Measurements from ENCODE around the gene C13orf46.

Gene C13orf46

GRCh38 chr13:113938246-113938645 lies 35.6 kb downstream of the C13orf46 start:
- Histone ChIP-seq H3K27me3 (ENCODE audit: insufficient read depth, poor library complexity, severe bottlenecking) (peaks cover 42% of the 10 kb centered on the region), H3K4me3 (replicated peaks; ENCODE audit: insufficient read depth, low read length) (no peak overlapping the region), H3K27ac (replicated peaks) (no peak overlapping the region)
- no peak for DNase-seq (ENCODE audit: low read depth in 1 of 2, low spot score in 1 of 2)
- TF ChIP-seq, protein P1, sequence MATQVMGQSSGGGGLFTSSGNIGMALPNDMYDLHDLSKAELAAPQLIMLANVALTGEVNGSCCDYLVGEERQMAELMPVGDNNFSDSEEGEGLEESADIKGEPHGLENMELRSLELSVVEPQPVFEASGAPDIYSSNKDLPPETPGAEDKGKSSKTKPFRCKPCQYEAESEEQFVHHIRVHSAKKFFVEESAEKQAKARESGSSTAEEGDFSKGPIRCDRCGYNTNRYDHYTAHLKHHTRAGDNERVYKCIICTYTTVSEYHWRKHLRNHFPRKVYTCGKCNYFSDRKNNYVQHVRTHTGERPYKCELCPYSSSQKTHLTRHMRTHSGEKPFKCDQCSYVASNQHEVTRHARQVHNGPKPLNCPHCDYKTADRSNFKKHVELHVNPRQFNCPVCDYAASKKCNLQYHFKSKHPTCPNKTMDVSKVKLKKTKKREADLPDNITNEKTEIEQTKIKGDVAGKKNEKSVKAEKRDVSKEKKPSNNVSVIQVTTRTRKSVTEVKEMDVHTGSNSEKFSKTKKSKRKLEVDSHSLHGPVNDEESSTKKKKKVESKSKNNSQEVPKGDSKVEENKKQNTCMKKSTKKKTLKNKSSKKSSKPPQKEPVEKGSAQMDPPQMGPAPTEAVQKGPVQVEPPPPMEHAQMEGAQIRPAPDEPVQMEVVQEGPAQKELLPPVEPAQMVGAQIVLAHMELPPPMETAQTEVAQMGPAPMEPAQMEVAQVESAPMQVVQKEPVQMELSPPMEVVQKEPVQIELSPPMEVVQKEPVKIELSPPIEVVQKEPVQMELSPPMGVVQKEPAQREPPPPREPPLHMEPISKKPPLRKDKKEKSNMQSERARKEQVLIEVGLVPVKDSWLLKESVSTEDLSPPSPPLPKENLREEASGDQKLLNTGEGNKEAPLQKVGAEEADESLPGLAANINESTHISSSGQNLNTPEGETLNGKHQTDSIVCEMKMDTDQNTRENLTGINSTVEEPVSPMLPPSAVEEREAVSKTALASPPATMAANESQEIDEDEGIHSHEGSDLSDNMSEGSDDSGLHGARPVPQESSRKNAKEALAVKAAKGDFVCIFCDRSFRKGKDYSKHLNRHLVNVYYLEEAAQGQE (IDR thresholded peaks at IDR 0.05; ENCODE audit: insufficient replicate concordance, low read depth), result no peak
- TF ChIP-seq SPI1 (IDR thresholded peaks at IDR 0.05; ENCODE audit: borderline replicate concordance, low read depth) (no peak), GABPA (IDR thresholded peaks at IDR 0.05; ENCODE audit: low read depth) (no peak), POLR2AphosphoS5 (IDR thresholded peaks at IDR 0.05; ENCODE audit: low read depth) (no peak)
- TF ChIP-seq, protein P2, sequence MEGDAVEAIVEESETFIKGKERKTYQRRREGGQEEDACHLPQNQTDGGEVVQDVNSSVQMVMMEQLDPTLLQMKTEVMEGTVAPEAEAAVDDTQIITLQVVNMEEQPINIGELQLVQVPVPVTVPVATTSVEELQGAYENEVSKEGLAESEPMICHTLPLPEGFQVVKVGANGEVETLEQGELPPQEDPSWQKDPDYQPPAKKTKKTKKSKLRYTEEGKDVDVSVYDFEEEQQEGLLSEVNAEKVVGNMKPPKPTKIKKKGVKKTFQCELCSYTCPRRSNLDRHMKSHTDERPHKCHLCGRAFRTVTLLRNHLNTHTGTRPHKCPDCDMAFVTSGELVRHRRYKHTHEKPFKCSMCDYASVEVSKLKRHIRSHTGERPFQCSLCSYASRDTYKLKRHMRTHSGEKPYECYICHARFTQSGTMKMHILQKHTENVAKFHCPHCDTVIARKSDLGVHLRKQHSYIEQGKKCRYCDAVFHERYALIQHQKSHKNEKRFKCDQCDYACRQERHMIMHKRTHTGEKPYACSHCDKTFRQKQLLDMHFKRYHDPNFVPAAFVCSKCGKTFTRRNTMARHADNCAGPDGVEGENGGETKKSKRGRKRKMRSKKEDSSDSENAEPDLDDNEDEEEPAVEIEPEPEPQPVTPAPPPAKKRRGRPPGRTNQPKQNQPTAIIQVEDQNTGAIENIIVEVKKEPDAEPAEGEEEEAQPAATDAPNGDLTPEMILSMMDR (IDR thresholded peaks at IDR 0.05; ENCODE audit: insufficient read depth, low read length), result no peak

- no peak for DNase-seq (ENCODE audit: low read depth in 1 of 2, low spot score in 1 of 2)
- Histone ChIP-seq H3K4me3 (replicated peaks; ENCODE audit: insufficient read depth, low read length) (no peak overlapping the region), H3K27ac (replicated peaks) (no peak overlapping the region), H3K27me3 (ENCODE audit: insufficient read depth, poor library complexity, severe bottlenecking) (peaks cover 42% of the 10 kb centered on the region)
- TF ChIP-seq SPI1 (IDR thresholded peaks at IDR 0.05; ENCODE audit: borderline replicate concordance, low read depth), result no peak
- TF ChIP-seq, protein P1 (IDR thresholded peaks at IDR 0.05; ENCODE audit: insufficient replicate concordance, low read depth), result no peak
- TF ChIP-seq, protein P2 (IDR thresholded peaks at IDR 0.05; ENCODE audit: insufficient read depth, low read length), result no peak
- TF ChIP-seq GABPA (IDR thresholded peaks at IDR 0.05; ENCODE audit: low read depth), result no peak
- no peak for TF ChIP-seq POLR2AphosphoS5 (IDR thresholded peaks at IDR 0.05; ENCODE audit: low read depth)
These were observed 36.2 kb downstream of the C13orf46 start for GRCh38 chr13:113937527-113938180.

DNA sequence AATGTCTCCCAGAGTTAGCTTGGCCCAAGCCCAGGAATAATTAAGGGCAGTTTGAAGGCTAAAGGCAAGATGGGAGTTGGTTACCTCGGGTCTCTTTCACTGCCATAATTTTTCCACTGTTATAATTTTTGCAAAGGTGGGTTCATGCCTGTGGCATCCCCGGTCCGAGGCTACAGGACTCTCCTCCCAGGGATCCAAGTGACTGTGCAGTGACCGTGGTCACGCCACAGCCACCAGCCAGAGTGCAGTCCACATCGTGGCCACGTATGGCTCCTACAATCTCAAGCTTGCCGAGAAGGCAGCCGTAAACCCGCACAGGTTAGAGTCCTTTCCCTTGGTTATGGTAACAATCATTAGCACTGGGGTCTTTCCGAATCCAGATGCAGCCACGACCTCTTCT lies 36.8 kb downstream of the C13orf46 start:
- Histone ChIP-seq H3K4me3 (replicated peaks; ENCODE audit: insufficient read depth, low read length) (no peak overlapping the region), H3K27ac (replicated peaks) (no peak overlapping the region), H3K27me3 (ENCODE audit: insufficient read depth, poor library complexity, severe bottlenecking) (peaks cover 41% of the 10 kb centered on the region)
- no peak for TF ChIP-seq POLR2AphosphoS5 (IDR thresholded peaks at IDR 0.05; ENCODE audit: low read depth)
- TF ChIP-seq, protein P2 (IDR thresholded peaks at IDR 0.05; ENCODE audit: insufficient read depth, low read length), result no peak
- no peak for TF ChIP-seq SPI1 (IDR thresholded peaks at IDR 0.05; ENCODE audit: borderline replicate concordance, low read depth)
- TF ChIP-seq, protein P1 (IDR thresholded peaks at IDR 0.05; ENCODE audit: insufficient replicate concordance, low read depth), result no peak
- DNase-seq (ENCODE audit: low read depth in 1 of 2, low spot score in 1 of 2), result no peak

Measured in HL-60 (cell line).